GM12878 (cell line): Measurements from ENCODE around the gene GREB1. TPM values are rescaled to one million over a fixed set of nuclear protein-coding genes. Genes with fewer than 3 reads are reported as not detected.

Experiments used
- ATAC-seq: fragments of 200-7000 bp; cut with Tn5 transposase; 3 replicates; pipeline ENCODE4 v1.9.1; 2020; ENCODE audit warnings: mild to moderate bottlenecking, moderate library complexity
- BruUV-seq: library from RNA; stranded (reverse); fragments of 400-500 nt; replicated peaks from 2 replicates; lab custom pipeline; 2021; lab: Mats Ljungman, UMichigan
- CTCF ChIA-PET: fragments of 300-600 bp; sonication (Branson Sonifier 250); formaldehyde crosslinking; extraction: SDS; loops from one replicate; lab custom pipeline; 2021; ENCODE audit warnings: inconsistent platforms; lab: Yijun Ruan, JAX
- POLR2A ChIA-PET: fragments of 350-600 bp; formaldehyde crosslinking; extraction: SDS; loops from one replicate; lab custom pipeline; 2021; ENCODE audit warnings: inconsistent platforms; lab: Charles Lee
- RAD21 ChIA-PET: fragments of 300-600 bp; sonication (Branson Sonifier 250); formaldehyde crosslinking; loops from one replicate; lab custom pipeline; 2023; ENCODE audit warnings: antibody characterized with exemption; ENCODE audit not compliant: unreplicated experiment; lab: Charles Lee
- SMC1A ChIA-PET: fragments of 300-600 bp; sonication (Branson Sonifier 250); formaldehyde crosslinking; loops from one replicate; lab custom pipeline; 2023; ENCODE audit not compliant: unreplicated experiment, uncharacterized antibody; lab: Charles Lee
- DNase-seq: peaks from one replicate; pipeline ENCODE4 v3.0.0-alpha.2; 2011; ENCODE audit warnings: low read depth, low spot score
- FAIRE-seq: peaks from 3 replicates; lab custom pipeline; 2011; peaks lifted over from hg19 to GRCh38; lab: Jason Lieb, UNC
- H2AFZ ChIP-seq: 2 replicates; pipeline ENCODE4 v1.6.0; 2011; ENCODE audit warnings: low read depth, low read length, control low read depth; ENCODE audit not compliant: control insufficient read depth
- H3K27ac ChIP-seq: 2 replicates; pipeline ENCODE4 v1.5.1; 2011; ENCODE audit warnings: control low read depth; ENCODE audit not compliant: control insufficient read depth, insufficient read depth
- H3K27me3 ChIP-seq, 2 experiments: replicated peaks in 1 of 2; 2 replicates each; pipeline versions ENCODE4 v1.6.0 to v1.6.1; 2011; ENCODE audit warnings: low read length in 1 of 2; ENCODE audit not compliant: control insufficient read depth in 2 of 2, insufficient read depth in 2 of 2
- H3K36me3 ChIP-seq, 2 experiments: 2 replicates each; pipeline ENCODE4 v1.5.1; 2011; ENCODE audit warnings: low read length in 1 of 2; ENCODE audit not compliant: control insufficient read depth in 2 of 2, insufficient read depth in 2 of 2
- H3K4me1 ChIP-seq: 2 replicates; pipeline ENCODE4 v1.6.1; 2011; ENCODE audit warnings: mild to moderate bottlenecking, low read length, moderate library complexity, mixed read lengths; ENCODE audit not compliant: control insufficient read depth, insufficient read depth
- H3K4me2 ChIP-seq: 2 replicates; pipeline ENCODE4 v1.6.0; 2011; ENCODE audit warnings: control low read depth; ENCODE audit not compliant: control insufficient read depth, insufficient read depth
- H3K4me3 ChIP-seq: fragments of 200-600 bp; sonication (generic); 2 replicates; pipeline ENCODE4 v1.5.1; 2016
- H3K79me2 ChIP-seq: 2 replicates; pipeline ENCODE4 v1.6.0; 2011; ENCODE audit warnings: low read length; ENCODE audit not compliant: control insufficient read depth, insufficient read depth
- H3K9ac ChIP-seq: 2 replicates; pipeline ENCODE4 v1.8.0; 2011; ENCODE audit warnings: low read length, control low read depth, mixed read lengths; ENCODE audit not compliant: control insufficient read depth, insufficient read depth
- H3K9me3 ChIP-seq: replicated peaks from 3 replicates; pipeline ENCODE4 v1.5.1; 2011; ENCODE audit warnings: mild to moderate bottlenecking, low read length; ENCODE audit not compliant: control insufficient read depth, insufficient read depth
- H4K20me1 ChIP-seq: 2 replicates; pipeline ENCODE4 v1.6.0; 2011; ENCODE audit not compliant: control insufficient read depth, insufficient read depth
- ASH2L ChIP-seq: fragments of 300-600, 200-600 bp; sonication (generic); IDR thresholded peaks from 2 replicates; pipeline ENCODE4 v1.6.1; 2017; ENCODE audit warnings: low read depth, mild to moderate bottlenecking, borderline replicate concordance
- DPF2 ChIP-seq: fragments of 450-650 bp; IDR thresholded peaks from 2 replicates; pipeline ENCODE4 v1.6.1; 2017; ENCODE audit warnings: mild to moderate bottlenecking
- E4F1 ChIP-seq: fragments of 450-650 bp; IDR thresholded peaks from 2 replicates; pipeline ENCODE4 v1.6.1; 2018; ENCODE audit warnings: borderline replicate concordance, mild to moderate bottlenecking; ENCODE audit not compliant: partially characterized antibody
- MLLT1 ChIP-seq: fragments of 450-650 bp; IDR thresholded peaks from 2 replicates; pipeline ENCODE4 v1.6.1; 2016; ENCODE audit warnings: mild to moderate bottlenecking
- RELB ChIP-seq: fragments of 450-650 bp; IDR thresholded peaks from 2 replicates; pipeline ENCODE4 v1.6.1; 2017; ENCODE audit warnings: low read depth, mild to moderate bottlenecking, moderate library complexity
- YY1 ChIP-seq: IDR thresholded peaks from 2 replicates; pipeline ENCODE4 v1.6.1; 2011; ENCODE audit warnings: low read depth, mild to moderate bottlenecking, low read length
- WGBS: methylation state at CpG from one replicate; pipeline ENCODE4 v1.1.6; 2016; ENCODE audit warnings: low lambda C conversion rate; ENCODE audit not compliant: insufficient replicate concordance, insufficient coverage; ENCODE audit errors: missing lambda C conversion rate; 5-methylcytosine and 5-hydroxymethylcytosine counted together
- in situ Hi-C: fragments of 300-500 bp; cut with MboI; formaldehyde crosslinking; loops from 9 replicates; pipeline ENCODE4 v1.14.3; 2018; ENCODE audit warnings: mixed read lengths
- intact Hi-C: fragments of 100-400 bp; cut with micrococcal nuclease; formaldehyde crosslinking; loops from one replicate; pipeline ENCODE4 v1.14.2; 2022; ENCODE audit not compliant: unreplicated experiment
- polyA plus RNA-seq, 11 experiments: library from polyadenylated mRNA; depleted of rRNA in 4 of 11; unstranded in 6 of 11; stranded (reverse) in 5 of 11; fragments of >200 nt; fragmentation: Nextera tagmentation in 4 of 11; fragmentation: Illumina TruSeq in 1 of 11; extraction: Ambion mirVana in 4 of 11; extraction: Trizol in 1 of 11; gene quantifications; 1 replicate in 1 of 11; 2 replicates in 10 of 11; pipeline versions ENCODE4 v1.2.1 to v1.2.3, GENCODE V29; 2011 to 2016; ENCODE audit warnings: inconsistent platforms in 2 of 11, missing spikeins in 2 of 11, low read depth in 1 of 11
- total RNA-seq, 4 experiments: library from RNA; depleted of rRNA in 3 of 4; stranded (reverse); fragments of >200 nt in 3 of 4; fragmentation: Illumina TruSeq in 1 of 4; extraction: Trizol in 1 of 4; gene quantifications; 2 replicates each; pipeline versions ENCODE4 v1.2.1 to v1.2.3, GENCODE V29; 2013 to 2021

GREB1 gene
- total and polyA plus RNA-seq, 10 of the 15 experiments (the other 5 are each of a cell fraction or from before 2014, with no cell fraction given): 0.09 to 2.1 (median 0.37) TPM; not detected in 1

- intact Hi-C loops (no loop called here), in situ Hi-C loops (no loop called here)
- no peak for TF ChIP-seq RELB
- no peak for TF ChIP-seq MLLT1
- no peak for TF ChIP-seq ASH2L
- no peak for TF ChIP-seq DPF2
- no peak for TF ChIP-seq E4F1
- TF ChIP-seq YY1: no peak
- no peak overlapping the region for H3K4me2 ChIP-seq
- FAIRE-seq (no peak), DNase-seq (no peak), ATAC-seq (no peak)
- ChIA-PET RAD21 (no interaction called here), SMC1A (no interaction called here), CTCF (interaction anchor here (0.6 to 1.3 kb wide), 2 partner anchors 57 to 948 kb away, joined by 3 to 6 read pairs; no protein-coding TSS in a partner anchor), POLR2A (interaction anchor here (0.7 kb wide), 1 partner anchor 166 kb away, joined by 4 read pairs; no protein-coding TSS in a partner anchor)
- H3K4me1 ChIP-seq: peaks cover 10% of the 10 kb centered on the region
- H3K9me3 ChIP-seq: peaks cover 11% of the 10 kb centered on the region
- no peak overlapping the region for H2AFZ ChIP-seq
- H3K27me3 ChIP-seq: peaks cover 0 to under 1% of the 10 kb centered on the region in 2 experiments; a peak in 1 of 4 replicates
- no TSS peak for BruUV-seq
- no peak overlapping the region for H3K4me3 ChIP-seq
- H3K27ac ChIP-seq: no peak overlapping the region
- WGBS: 50% methylated on average over 7 of the region's 7 CpGs
- H3K79me2 ChIP-seq: no peaks in the 10 kb centered on the region
- H3K36me3 ChIP-seq: no peaks in the 10 kb centered on the region
- H3K9ac ChIP-seq: no peak overlapping the region
- no peaks in the 10 kb centered on the region for H4K20me1 ChIP-seq
Observed at GRCh38 chr2:11525762-11526161, 8.1 kb upstream of the GREB1 start.
